Stomach (tissue), 4 donors: Measurements from ENCODE around the gene MTR.

Experiments
- CTCF ChIP-seq, 7 experiments: fragments of 450-650 bp in 4 of 7; fragments of 200-600 bp in 3 of 7; sonication (generic) in 3 of 7; IDR thresholded peaks; one replicate each; pipeline ENCODE4 v1.5.1; 2016 to 2019; ENCODE audit warnings: antibody characterized with exemption in 7 of 7, control low read depth in 2 of 7, mild to moderate bottlenecking in 1 of 7
- EP300 ChIP-seq: sonication (generic); formaldehyde crosslinking; IDR thresholded peaks from one replicate; pipeline ENCODE4 v1.6.1; 2017; ENCODE audit warnings: antibody characterized with exemption
- POLR2A ChIP-seq, 4 donors: fragments of 450-650 bp; IDR thresholded peaks; one replicate each; pipeline ENCODE4 v1.6.1; 2016; ENCODE audit warnings: antibody characterized with exemption in 4 of 4, control low read depth in 2 of 4, mild to moderate bottlenecking in 1 of 4, moderate library complexity in 1 of 4
- POLR2AphosphoS5 ChIP-seq, 3 donors: sonication (generic); formaldehyde crosslinking; IDR thresholded peaks; one replicate each; pipeline ENCODE4 v1.6.1; 2016; ENCODE audit warnings: antibody characterized with exemption in 3 of 3

GRCh38 chr1:236952246-236953003 is 157.3 kb downstream of the MTR start:
- no peak for TF ChIP-seq CTCF (IDR thresholded peaks at IDR 0.05)
- TF ChIP-seq EP300: no peak
- no peak for TF ChIP-seq POLR2A (IDR thresholded peaks at IDR 0.05)
- no peak for TF ChIP-seq POLR2AphosphoS5 (IDR thresholded peaks at IDR 0.05)
